ENCODE measurements around the gene SOWAHA.

The SOWAHA gene

DNA sequence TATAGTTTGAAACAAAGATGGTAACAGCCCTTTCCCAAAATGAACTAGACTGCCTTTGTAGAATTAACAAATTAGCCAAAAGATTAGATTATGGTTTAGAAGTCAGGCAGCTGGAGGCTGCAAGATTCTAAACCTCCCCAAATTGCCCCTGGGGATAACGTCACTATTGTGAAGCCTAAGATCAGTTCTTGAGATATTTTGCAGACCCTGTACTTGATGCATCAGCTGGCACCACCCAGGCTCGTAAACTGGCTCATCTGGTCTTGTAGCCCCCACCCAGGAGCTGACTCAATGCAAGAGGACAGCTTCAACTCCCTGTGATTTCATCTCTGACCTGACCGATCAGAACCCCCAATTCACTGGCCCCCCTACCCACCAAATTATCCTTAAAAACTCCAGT is 4.2 kb upstream of the SOWAHA start:
- no peak for DNase-seq

DNA sequence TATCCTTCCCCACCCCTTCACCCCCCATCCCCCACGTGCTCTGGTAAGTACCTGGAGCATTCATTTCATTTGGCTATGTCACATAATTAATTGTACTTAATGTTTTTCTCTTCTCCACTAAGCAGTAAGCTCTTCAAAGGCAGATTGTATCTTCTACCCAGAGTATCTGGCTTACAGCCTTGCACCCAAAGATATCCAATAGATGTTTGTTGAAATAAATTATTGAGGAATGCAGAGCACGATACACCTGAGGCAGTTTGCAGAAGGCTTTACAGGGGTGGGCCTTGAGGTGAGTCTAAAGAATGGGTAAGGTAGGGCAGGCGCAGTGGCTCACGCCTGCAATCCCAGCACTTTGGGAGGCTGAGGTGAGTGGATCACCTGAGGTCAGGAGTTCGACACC is 2.5 kb upstream of the SOWAHA start:
- no peak for DNase-seq

DNA sequence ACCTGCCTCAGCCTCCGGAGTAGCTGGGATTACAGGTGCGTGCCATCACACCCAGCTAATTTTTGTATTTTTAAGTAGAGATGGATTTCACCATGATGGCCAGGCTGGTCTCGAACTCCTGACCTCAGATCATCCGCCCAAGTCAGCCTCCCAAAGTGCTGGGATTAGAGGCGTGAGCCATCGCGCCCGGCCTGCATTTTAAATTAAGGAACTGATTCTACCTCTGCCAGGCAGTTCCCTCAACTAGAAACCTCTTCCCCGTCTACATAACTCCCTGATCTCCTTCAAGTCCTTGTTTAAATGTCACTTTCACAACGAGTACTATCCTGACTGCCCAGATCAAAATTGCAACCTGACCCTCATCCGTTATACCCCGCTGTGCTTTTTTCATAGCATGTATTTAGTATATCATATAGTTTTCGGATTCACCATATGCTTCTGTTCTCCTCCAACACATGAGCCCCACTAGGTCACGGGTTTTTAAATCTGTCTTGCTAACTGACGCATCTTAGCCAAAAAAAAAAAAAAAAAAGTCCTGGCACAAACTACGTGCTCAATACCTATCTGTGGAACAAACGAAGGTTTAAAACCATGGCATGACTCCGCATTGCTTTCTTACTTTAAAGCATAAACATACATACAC is 858 bp upstream of the SOWAHA start:
- DNase-seq = no peak

DNA sequence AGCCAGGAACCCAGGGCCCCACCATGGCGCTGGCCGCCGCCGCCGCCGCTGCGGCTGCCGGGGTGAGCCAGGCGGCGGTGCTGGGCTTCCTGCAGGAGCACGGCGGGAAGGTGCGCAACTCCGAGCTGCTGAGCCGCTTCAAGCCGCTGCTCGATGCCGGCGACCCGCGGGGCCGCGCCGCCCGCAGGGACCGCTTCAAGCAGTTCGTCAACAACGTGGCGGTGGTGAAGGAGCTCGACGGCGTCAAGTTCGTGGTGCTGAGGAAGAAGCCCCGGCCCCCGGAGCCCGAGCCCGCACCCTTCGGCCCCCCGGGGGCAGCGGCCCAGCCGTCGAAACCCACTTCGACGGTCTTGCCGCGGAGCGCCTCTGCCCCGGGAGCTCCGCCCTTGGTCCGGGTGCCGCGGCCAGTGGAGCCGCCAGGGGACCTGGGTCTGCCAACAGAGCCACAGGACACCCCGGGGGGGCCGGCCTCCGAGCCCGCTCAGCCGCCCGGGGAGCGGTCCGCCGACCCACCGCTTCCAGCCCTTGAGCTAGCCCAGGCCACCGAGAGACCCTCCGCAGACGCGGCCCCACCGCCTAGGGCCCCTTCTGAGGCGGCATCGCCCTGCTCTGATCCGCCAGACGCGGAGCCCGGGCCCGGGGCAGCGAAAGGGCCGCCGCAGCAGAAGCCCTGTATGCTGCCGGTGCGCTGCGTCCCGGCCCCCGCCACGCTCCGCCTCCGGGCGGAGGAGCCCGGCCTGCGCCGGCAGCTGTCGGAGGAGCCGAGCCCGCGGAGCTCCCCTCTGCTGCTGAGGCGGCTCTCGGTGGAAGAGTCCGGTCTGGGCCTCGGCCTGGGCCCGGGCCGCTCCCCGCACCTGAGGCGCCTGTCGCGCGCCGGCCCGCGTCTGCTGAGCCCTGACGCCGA is 749 bp downstream of the SOWAHA start:
- DNase-seq = peak; percentile 13 to 29

DNA sequence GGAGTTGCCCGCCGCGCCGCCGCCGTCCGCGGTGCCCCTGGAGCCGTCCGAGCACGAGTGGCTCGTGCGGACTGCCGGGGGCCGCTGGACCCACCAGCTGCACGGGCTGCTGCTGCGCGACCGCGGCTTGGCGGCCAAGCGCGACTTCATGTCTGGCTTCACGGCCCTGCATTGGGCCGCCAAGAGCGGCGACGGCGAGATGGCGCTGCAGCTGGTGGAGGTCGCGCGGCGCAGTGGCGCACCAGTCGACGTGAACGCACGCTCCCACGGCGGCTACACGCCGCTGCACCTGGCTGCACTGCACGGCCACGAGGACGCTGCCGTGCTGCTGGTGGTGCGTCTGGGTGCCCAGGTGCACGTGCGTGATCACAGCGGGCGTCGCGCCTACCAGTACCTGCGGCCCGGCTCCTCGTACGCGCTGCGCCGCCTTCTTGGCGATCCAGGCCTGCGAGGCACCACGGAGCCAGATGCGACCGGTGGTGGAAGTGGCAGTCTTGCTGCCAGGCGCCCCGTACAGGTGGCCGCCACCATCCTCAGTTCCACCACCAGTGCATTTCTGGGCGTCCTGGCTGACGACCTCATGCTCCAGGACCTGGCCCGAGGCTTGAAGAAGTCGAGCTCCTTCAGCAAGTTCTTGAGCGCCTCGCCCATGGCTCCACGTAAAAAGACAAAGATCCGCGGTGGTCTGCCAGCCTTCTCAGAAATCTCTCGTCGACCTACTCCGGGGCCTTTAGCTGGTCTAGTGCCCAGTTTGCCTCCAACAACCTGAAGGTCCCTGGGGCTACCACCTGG is 1.6 kb downstream of the SOWAHA start:
- DNase-seq = no peak

DNA sequence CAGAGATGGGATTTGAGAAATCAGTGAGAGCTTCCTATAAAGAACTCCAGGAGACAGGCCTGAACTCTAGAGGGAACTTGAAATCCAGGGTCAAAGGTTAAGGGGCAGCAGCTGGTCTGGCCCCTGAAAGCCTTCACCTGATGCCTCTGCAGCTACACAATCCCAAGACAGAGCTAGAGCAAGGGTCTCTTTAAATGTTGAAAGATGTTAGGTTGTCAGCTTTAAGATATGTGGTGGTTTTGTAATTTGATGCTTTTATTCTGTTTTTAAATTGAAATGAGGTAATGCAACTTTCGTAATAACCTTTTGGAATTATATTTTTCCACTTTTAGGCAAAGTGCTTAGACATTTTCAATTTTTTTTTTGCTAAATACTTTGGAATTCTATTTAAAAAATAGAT is 2.4 kb downstream of the SOWAHA start:
- no peak for DNase-seq

DNA sequence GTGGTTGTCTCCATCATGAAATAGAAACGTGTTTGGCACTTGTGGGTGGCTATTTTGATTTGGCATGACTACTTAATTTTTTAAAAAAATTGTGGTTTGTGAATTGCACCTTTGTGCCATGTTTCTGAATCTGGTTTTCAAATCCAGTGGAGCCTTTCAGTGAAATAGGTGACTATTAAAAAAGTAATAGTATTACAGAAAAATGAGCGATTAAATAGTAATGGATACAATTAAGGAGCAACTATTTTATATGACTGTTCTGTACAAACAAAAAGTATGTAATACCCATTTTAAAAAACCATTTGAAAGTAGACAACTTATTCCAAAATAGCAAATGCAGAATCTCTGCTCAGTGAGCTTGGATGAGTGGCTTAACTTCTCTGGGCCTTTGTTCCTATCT is 3.0 kb downstream of the SOWAHA start:
- no peak for DNase-seq

DNA sequence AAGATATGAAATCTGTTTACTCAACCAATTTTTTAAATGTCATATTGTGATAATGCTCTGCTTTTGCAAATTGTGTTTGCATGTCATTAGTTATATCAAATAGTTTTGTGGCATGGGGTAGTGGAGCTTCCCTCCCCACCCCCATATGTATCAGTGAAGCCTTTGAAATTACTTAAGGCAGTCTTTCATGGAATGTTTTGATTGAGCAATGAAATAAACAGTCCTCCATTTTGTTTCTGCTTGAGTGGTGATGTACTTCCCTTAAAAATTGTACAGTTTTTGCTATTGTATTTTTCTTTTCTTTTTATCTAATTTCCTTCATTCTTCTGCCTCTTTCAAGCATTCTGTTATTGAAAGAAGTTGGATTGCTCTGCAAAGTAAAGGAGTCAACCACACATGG is 3.5 kb downstream of the SOWAHA start:
- DNase-seq = no peak

DNA sequence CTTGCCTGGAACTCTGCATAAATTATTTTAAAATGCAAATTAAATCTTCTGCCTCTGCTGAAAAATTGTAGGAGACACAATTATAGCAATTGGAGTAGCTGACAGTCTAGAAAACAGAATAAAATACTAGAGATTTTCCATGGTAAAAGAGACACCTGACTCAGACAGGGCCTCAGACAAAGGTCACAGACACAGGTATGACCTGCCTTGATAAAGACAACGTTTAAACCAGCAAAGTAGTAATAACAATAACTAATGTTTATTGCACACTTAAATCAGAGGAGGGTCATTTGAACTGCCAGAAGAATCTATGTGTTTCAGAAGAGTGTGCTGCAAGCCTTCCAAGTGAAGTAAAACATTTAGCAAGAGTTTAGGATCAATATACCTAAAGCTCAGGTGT is 3.9 kb downstream of the SOWAHA start:
- no peak for DNase-seq

DNA sequence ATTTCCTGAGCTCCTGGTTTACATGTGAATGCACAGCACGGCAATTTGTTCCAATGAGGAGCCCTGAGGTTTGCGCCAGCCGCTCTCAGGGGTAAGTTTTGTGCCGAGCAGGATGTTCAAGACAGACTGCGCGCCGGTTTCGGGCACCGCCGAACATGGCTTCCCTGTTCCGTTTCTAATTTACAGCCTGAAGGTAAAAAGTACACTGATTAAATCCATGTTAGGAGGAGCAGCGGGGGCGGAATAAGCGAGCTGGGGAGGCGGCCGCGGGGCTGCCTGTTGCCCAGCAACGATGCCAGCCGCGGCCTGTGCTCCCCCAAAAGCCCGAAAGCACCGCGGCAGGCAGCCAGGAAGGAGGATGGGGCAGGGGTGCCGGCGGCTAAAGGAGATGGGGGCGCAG is 6.4 kb downstream of the SOWAHA start:
- DNase-seq = no peak

DNA sequence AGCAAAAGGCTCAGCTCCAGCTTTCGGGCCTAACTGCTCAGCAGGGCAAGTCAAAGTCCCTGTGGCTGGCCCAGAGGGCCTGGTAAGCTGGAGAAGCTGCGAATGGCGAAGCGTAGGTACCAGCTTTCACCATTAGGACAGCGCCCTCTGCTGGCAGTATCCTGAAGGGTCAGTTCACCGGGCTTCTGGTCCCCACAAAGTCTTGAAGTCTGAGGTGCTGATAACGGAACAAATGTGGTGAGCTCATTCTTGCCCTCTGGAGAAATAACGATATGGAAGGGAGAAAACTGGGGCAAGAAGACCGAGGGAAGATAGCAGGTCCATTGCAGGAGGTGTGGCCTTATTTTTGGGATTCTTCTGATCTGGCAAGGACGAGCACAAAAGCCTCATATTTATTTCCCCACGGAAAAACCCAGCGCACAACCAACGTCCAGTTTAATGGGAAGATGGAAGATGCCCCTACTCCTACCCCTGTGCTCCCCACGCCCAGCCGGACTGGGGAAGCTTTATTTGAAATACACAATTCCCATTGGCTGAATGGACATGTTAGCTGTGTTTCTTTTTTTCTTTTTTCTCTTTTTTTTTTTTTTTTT is 7.2 kb downstream of the SOWAHA start:
- DNase-seq = peak; percentile 79 to 85

DNA sequence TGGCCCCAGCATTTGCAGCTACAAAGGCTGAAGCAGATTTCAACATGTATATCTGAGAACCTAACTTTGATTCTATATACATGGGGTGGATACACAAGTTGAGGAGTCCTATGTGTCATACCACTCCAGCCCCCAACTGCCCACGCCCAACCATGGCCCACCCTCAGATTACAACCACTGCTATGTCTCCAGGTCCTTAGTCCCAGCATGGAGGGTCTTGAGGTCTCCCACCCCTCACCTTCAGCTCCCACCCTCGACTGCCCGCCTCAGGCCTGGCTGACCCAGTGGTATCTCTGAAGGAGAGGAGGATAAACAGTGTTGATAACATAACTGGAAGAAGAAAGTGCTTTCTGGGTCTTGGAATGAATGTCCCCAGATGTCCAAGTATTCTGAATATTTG is 8.2 kb downstream of the SOWAHA start:
- DNase-seq = no peak

DNA sequence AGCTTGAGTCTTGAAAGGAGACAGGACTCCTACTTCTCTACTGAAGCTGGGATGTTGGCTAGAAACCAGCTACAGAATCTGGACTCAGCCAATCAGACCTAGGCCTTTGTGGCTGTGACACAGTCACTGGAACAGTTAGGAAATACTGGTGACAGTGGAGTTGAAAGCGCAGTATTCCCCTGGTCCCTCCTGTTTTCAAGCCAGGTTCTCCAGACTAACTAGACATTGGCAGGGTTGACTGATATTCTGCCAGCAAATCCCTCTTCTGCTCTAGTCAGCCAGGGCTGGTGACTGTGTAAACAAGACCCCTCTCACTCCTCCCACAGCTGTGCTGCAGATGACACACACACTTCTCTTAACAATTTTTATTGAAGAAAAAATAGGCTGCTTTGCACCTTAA is 8.7 kb downstream of the SOWAHA start:
- no peak for DNase-seq

DNA sequence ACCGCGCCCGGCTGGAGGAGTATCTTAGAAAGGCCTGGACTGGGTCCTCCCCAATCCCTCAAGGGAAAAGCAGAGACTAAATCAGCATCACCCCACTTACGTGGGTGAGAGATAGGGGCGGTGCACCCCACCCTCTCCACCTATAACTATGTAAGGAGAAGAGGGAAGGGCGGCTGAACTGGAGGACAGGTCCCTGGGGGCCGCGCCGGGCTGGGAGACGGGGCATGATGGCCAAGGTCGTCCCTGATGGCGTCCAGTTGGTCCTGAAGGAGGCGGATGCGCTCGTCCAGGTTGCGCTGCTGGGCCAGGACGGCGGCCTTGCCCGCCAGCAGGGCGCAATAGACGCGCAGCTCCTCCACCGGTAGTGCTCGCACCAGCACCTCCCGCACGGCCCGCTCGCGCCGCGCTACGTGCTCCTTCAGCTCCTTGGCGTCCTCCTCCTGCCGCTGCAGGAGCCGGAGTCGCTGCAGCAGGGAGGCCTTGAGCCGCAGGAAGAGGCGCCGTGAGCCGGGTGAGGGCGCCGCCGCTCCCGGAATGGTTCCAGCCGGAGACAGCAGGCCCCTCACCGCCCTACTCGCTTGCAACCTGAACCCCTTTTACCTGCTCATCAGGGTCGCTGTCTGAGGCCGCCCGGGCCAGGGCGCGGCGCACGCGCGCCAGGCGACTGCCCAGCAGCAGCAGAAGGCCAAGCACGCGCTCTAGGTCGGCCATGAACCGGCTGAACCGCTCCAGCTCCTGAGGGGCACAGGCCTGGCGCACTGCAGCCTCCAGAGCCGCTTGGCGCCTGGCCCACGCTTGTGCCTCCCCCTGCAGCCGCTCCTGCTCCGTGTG is 9.8 kb downstream of the SOWAHA start:
- peak in 1 of 2 experiments; percentile 16 for DNase-seq

DNA sequence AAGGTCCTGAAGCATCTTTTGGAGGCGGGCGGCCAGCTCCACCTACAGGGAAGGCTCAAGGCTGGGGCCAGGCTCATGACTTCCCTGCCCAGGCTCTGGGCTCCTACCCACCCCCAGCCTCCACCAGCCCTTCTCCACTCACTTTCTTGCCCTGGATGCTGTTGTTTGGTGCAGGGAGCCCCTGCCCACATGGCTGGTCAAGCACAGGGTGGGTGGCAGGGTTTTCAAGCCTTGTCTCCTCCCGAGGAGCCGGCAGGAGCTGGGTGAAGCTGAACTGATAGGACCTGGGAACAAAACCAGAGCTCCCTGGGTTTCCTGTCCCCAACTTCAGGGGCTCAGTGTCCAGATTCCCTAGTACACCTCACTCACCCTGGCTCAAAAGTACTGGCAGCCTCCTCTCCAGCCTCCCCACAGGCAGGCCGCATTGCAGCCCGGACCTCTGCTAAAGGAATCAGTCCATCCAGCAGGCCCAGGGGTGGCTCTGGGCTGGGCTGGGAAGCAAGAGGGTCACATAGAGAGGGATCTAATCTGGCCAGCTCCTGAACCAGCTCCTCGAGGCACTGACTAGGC is 10.5 kb downstream of the SOWAHA start:
- no peak for DNase-seq

DNA sequence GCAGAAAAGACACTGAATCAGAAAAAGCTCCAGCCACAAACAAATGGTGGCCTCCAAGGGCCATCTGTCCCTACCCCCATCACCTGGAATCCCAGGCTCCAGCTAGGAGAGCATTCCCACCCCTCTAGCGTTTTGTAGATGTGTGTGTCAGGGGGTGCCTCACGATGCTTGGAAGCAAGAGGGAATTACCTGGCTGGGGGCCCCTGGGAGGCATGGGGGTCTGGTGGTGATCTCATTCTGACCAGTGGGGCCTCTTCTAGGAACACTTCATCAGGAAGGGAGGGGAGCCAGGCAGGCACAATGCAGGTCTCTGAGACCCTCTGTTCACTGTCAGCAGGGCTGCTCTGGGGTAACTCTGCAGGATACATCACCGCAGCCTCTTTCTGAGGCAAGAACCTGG is 11.3 kb downstream of the SOWAHA start:
- DNase-seq = no peak

DNA sequence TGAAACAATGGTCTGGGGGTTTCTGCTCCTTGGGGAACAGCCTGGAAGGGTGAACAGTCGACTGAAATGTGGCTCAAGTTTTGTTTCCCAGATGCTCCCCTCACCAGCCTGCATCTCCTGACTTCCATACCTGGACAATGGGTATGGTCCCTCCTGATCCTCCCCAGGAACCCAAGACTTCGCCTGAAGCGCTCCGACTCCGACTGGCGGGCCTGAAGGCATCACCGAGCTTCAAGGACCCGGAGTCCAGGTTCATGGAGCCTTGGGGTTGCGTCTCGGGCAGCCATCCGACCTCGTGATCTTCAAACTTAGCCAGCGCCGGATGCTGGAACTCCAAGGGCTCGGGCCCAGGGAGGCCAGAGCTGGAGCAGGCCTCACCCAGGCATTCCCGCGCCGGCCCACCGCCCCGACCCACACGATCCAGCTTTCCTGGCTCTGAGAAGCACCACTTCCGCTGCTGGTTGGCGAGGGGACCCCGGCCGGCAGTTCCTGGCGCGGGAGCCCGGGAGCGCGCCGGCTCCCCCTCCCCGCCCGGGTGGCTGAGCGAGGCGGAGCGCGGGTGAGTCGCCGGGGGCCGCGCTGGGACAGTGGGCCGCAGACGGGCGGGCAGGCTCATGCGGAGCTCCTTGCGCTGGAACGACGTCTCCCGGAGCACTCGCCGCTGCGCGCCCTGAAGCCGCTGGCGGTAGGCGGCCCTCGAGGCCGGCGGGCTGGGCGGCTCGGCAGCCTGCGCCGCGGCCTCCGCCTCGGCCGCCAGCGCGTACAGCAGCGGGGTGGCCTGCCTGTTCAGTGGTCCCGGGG is 12.1 kb downstream of the SOWAHA start:
- DNase-seq = no peak

DNA sequence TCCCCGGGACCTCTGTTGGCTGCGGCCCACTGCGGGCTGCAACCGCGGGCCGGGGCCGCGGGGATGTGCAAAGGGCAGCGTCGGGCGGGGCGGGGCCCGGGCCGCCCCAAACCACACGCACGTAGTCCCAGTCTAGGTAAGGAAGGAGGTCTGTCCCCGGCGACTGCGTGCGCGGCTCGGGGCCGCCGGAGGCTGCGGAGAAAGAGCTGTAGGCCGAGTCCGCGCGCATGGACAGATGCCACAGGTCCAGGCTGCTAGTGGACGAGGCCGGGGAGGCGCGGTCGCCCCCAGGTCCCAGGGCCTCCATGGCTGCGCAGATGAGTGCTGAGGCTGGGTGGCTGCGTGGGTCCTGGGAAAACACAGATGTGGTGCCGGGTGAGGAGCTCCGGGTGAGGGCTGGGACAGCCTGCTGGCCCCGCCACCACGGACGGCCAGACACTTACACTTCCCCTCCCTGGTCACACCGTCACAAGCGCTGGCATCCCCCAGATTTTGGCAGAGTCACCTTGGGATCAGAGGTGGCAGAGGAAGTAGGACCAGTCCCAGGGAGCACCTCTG is 12.8 kb downstream of the SOWAHA start:
- DNase-seq = peak in 1 of 2 experiments; percentile 13

DNA sequence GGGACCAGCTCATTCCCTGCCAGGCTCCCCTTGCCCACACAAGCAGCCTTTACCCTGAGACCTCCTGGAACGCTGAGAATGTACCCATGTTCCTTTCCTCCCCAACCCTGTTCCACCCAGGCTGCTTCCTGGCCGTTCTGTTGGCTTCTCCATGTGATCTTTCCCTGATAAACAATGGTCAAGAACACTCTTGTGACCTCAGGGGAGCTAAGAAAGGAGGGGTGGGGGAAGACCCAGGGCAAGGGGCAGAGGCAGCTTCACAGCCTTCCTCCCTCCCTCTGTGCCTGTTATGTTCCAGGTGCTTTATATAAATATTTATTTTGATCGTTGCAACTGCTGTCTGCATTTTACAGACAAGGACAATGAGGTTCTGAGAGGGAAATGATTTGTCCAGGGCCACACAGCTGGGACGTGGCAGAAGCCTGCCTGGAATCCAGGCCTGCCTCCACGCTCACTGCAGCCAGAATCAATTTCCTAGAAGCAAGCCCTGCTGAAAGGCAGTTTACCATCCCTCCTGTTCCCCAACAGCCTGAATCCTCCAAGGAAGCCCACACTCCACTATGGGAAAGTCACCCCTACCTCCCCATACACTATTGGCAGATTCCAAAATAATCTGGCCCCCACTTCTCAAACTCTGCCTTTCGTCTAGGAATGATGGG is 13.5 kb downstream of the SOWAHA start:
- no peak for DNase-seq

Data from stimulated activated CD4-positive, alpha-beta T cell treated with anti-CD3 and anti-CD28 coated beads, Interleukin-4, amount 100 ng/mL, for 4 hours (primary cell).